Naive thymus-derived CD8-positive, alpha-beta T cell (primary cell): Measurements from ENCODE around the gene KIF3B. TPM values are rescaled to one million over a fixed set of nuclear protein-coding genes. Genes with fewer than 3 reads are reported as not detected.
A peak's percentile ranks its signal among the peaks of the same experiment; 100 is the strongest.
"Not testable (repeated sequence)": the region's sequence is repeated elsewhere in the genome, so short reads cannot be mapped to it uniquely, and the experiment has no call there.

ENCODE experiments used
- ATAC-seq, 2 donors: fragments of 150-1000 bp; cut with Tn5 transposase in 1 of 2; sonication (Bioruptor Pico), chemical (Tn5 transposase) in 1 of 2; 1 replicate in 1 of 2; 2 replicates in 1 of 2; pipeline ENCODE4 v1.10.0; 2021; ENCODE audit warnings: mild to moderate bottlenecking in 2 of 2, moderate library complexity in 2 of 2
- POLR2A ChIA-PET: fragments of 350-600 bp; sonication (Branson Sonifier 250); formaldehyde crosslinking; loops from one replicate; lab custom pipeline; 2021; ENCODE audit warnings: antibody characterized with exemption; lab: Charles Lee
- DNase-seq, 10 donors: peaks; one replicate each; pipeline versions ENCODE4 v3.0.0 to v3.0.0-alpha.2; 2020 to 2022
- H3K27ac Mint-ChIP-seq, 10 donors: one replicate each; pipeline ENCODE4 v1.8.0; 2020 to 2022; ENCODE audit warnings: mild to moderate bottlenecking in 10 of 10, mixed read lengths in 10 of 10, moderate library complexity in 4 of 10, inconsistent platforms in 1 of 10
- H3K27me3 Mint-ChIP-seq, 5 donors: one replicate each; pipeline ENCODE4 v1.8.0; 2021 to 2022; ENCODE audit warnings: mixed read lengths in 5 of 5
- H3K36me3 Mint-ChIP-seq, 3 donors: one replicate each; pipeline ENCODE4 v1.8.0; 2020 to 2022; ENCODE audit warnings: mixed read lengths in 3 of 3, mild to moderate bottlenecking in 2 of 3, inconsistent platforms in 1 of 3
- H3K4me1 Mint-ChIP-seq, 4 donors: one replicate each; pipeline ENCODE4 v1.8.0; 2021 to 2022; ENCODE audit warnings: mixed read lengths in 4 of 4
- H3K4me3 Mint-ChIP-seq, 10 donors: one replicate each; pipeline ENCODE4 v1.8.0; 2020 to 2022; ENCODE audit warnings: mild to moderate bottlenecking in 10 of 10, mixed read lengths in 10 of 10, moderate library complexity in 6 of 10, inconsistent platforms in 1 of 10
- H3K9me3 Mint-ChIP-seq, 9 donors: one replicate each; pipeline ENCODE4 v1.8.0; 2020 to 2022; ENCODE audit warnings: mixed read lengths in 9 of 9, mild to moderate bottlenecking in 3 of 9, inconsistent platforms in 1 of 9, moderate library complexity in 1 of 9
- polyA plus RNA-seq, 3 donors: library from polyadenylated mRNA; unstranded; fragments of 300-500 nt; fragmentation: Illumina TruSeq; gene quantifications; one replicate each; pipeline ENCODE4 v1.2.3, GENCODE V29; 2021
- total RNA-seq, 8 experiments: library from RNA in 2 of 8; stranded (reverse) in 2 of 8; gene quantifications; one replicate each; pipeline ENCODE4 v1.2.3 and lab custom pipeline; 2021 to 2026

KIF3B gene
- total and polyA plus RNA-seq, 5 experiments from 2014 or later = 2.2 to 11.4 (median 3.2) TPM

GRCh38 chr20:32287231-32287638 is 9.8 kb downstream of the KIF3B start:
- H3K4me1 Mint-ChIP-seq = peaks cover 11 to 57% (median 37%) of the 10 kb centered on the region in 4 donors
- peak overlapping the region in 2 of 10 donors; percentile 50 to 82 for H3K27ac Mint-ChIP-seq
- H3K9me3 Mint-ChIP-seq = no peaks in the 10 kb centered on the region
- POLR2A ChIA-PET = no interaction called here
- H3K27me3 Mint-ChIP-seq = no peaks in the 10 kb centered on the region
- DNase-seq (no peak), ATAC-seq (no peak)
- H3K4me3 Mint-ChIP-seq = no peak overlapping the region
- peaks cover 0 to 5% (median 3%) of the 10 kb centered on the region in 3 donors for H3K36me3 Mint-ChIP-seq

- POLR2A ChIA-PET = interaction anchor here (0.6 kb wide), 1 partner anchor 31 kb away, joined by 4 read pairs; no protein-coding TSS in a partner anchor
- H3K27ac Mint-ChIP-seq = peak overlapping the region in 2 of 10 donors; percentile 62 to 65
Observed at GRCh38 chr20:32288225-32288849, 10.9 kb downstream of the KIF3B start.

DNA sequence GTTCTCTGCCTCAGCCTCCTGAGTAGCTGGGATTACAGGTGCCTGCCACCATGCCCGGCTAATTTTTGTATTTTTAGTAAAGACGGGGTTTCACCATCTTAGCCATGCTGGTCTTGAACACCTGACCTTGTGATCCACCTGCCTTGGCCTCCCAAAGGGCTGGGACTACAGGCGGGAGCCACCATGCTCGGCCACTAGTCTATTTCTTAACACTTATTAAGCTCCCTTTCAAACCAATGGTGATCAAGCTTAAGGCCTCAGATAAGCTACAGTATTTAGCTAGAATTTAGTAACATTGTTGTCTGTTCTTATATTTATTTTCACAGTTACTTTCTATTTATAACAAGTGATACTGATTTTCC is 11.8 kb downstream of the KIF3B start:
- not testable (repeated sequence) for H3K27ac Mint-ChIP-seq, ATAC-seq, H3K27me3 Mint-ChIP-seq, H3K36me3 Mint-ChIP-seq, H3K4me3 Mint-ChIP-seq, DNase-seq, H3K9me3 Mint-ChIP-seq
- POLR2A ChIA-PET = interaction anchor here (1.7 kb wide), 1 partner anchor 13 kb away, joined by 3 read pairs; no protein-coding TSS in a partner anchor
- peaks cover 11 to 53% (median 35%) of the 10 kb centered on the region in 4 donors for H3K4me1 Mint-ChIP-seq

More at GRCh38 chr20:32288225-32288849, 10.9 kb downstream of the KIF3B start:
- Mint-ChIP-seq H3K27me3 (no peaks in the 10 kb centered on the region), H3K36me3 (peaks cover 0 to 5% (median 5%) of the 10 kb centered on the region in 3 donors), H3K4me1 (peaks cover 11 to 53% (median 38%) of the 10 kb centered on the region in 4 donors), H3K4me3 (no peak overlapping the region), H3K9me3 (no peaks in the 10 kb centered on the region)
- ATAC-seq (no peak), DNase-seq (no peak)

- no peak for DNase-seq
- POLR2A ChIA-PET = interaction anchor here (1.7 kb wide), 1 partner anchor 13 kb away, joined by 3 read pairs; no protein-coding TSS in a partner anchor
- Mint-ChIP-seq H3K4me3 (no peak overlapping the region), H3K27ac (peak overlapping the region in 2 of 10 donors; percentile 10 to 28), H3K9me3 (no peaks in the 10 kb centered on the region), H3K36me3 (peaks cover 0 to 5% (median 5%) of the 10 kb centered on the region in 3 donors), H3K27me3 (no peaks in the 10 kb centered on the region), H3K4me1 (peaks cover 10 to 49% (median 30%) of the 10 kb centered on the region in 4 donors)
- no peak for ATAC-seq
Observed at GRCh38 chr20:32289661-32290431, 12.4 kb downstream of the KIF3B start.

- Mint-ChIP-seq H3K4me1 (peaks cover 3 to 36% (median 18%) of the 10 kb centered on the region in 4 donors), H3K27me3 (no peaks in the 10 kb centered on the region), H3K9me3 (no peaks in the 10 kb centered on the region), H3K36me3 (peaks cover 0 to 5% (median 3%) of the 10 kb centered on the region in 3 donors), H3K27ac (peak overlapping the region in 1 of 10 donors; percentile 2), H3K4me3 (no peak overlapping the region)
- ATAC-seq = no peak
- no peak for DNase-seq
- POLR2A ChIA-PET = no interaction called here
Observed at GRCh38 chr20:32291166-32291565, 13.7 kb downstream of the KIF3B start.

DNA sequence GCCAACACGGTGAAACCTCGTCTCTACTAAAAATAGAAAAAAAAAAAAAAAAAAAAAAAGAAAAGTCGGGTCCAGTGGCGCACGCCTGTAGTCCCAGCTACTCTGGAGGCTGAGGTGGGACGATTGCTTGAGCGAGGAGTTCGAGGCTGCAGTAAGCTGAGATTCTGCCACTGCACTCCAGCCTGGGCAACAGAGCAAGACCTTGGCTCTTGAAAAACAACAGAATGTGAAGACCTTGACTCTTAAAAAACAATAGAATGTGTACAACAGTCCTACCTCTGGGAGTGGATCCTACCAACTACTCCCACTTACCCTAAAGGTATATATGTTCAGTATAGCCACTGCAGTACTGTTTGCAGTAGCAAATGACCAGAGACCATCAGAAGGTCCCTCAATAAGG is 15.1 kb downstream of the KIF3B start:
- POLR2A ChIA-PET = no interaction called here
- ATAC-seq (no peak), DNase-seq (no peak)
- H3K36me3 Mint-ChIP-seq = peaks cover 0 to 5% (median 5%) of the 10 kb centered on the region in 3 donors
- H3K9me3 Mint-ChIP-seq = no peaks in the 10 kb centered on the region
- H3K27me3 Mint-ChIP-seq = no peaks in the 10 kb centered on the region
- H3K27ac Mint-ChIP-seq = no peak overlapping the region
- no peak overlapping the region for H3K4me3 Mint-ChIP-seq
- H3K4me1 Mint-ChIP-seq = peaks cover 9 to 30% (median 21%) of the 10 kb centered on the region in 4 donors

DNA sequence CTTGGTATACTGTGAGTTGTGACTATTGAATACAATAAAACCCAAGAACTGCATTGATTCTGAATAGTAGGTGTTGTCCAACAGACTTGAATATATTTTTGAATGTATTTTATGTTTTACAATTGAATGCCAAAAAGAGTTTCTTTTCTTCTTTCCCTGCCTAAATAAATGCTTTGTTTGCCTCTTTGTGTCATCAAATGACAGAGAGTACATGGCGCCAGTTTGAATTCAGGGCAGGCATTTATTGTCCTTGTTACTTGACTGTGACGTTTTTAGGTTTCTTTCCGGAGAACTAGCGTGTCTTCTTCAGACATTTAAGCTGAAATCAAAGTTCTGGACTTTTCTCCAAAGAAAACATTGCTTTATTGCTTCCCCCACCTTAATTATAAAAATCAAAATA is 16.6 kb downstream of the KIF3B start:
- H3K4me1 Mint-ChIP-seq = peaks cover 9 to 30% (median 25%) of the 10 kb centered on the region in 4 donors
- no peak for ATAC-seq
- POLR2A ChIA-PET = no interaction called here
- no peak overlapping the region for H3K27ac Mint-ChIP-seq
- peaks cover 0 to 2% (median 2%) of the 10 kb centered on the region in 3 donors for H3K36me3 Mint-ChIP-seq
- H3K4me3 Mint-ChIP-seq = no peak overlapping the region
- no peaks in the 10 kb centered on the region for H3K27me3 Mint-ChIP-seq
- H3K9me3 Mint-ChIP-seq = no peaks in the 10 kb centered on the region
- no peak for DNase-seq

GRCh38 chr20:32296412-32296811 is 19.0 kb downstream of the KIF3B start:
- POLR2A ChIA-PET = no interaction called here
- Mint-ChIP-seq H3K27ac (no peak overlapping the region), H3K9me3 (no peaks in the 10 kb centered on the region), H3K36me3 (peaks cover 0 to 8% (median 6%) of the 10 kb centered on the region in 3 donors), H3K4me1 (peaks cover 10 to 27% (median 24%) of the 10 kb centered on the region in 4 donors), H3K4me3 (no peak overlapping the region), H3K27me3 (no peaks in the 10 kb centered on the region)
- no peak for DNase-seq
- no peak for ATAC-seq

DNA sequence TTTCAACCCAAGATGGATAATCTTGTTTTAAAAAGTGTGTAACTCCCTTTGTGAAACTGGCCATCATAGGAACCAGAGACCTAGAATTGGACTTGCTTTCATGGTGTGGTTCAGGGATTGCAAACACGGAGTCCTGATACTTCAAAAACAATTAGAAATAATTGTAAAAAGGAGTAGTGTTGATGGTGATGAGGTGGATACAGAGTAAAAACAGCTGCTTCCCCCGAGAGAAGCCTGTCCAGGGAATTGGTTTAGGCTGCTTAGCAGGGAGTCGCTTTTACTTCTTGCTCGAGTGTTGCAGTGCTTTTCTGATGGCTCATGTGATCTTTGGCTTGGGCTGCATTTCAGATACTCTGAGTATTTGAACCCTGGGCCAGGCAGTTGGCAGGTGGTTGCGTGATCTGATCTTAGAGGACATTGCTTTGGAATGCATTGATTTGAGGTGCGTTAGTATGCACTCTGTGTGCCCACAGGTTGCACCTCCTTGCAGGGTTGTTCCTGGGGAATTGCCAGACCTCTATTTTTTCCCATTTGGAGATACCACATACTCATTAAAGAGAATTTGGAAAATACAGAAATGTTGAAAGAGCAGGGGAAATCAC is 19.5 kb downstream of the KIF3B start:
- DNase-seq (no peak), ATAC-seq (no peak)
- H3K27ac Mint-ChIP-seq = no peak overlapping the region
- H3K27me3 Mint-ChIP-seq = no peaks in the 10 kb centered on the region
- POLR2A ChIA-PET = no interaction called here
- no peak overlapping the region for H3K4me3 Mint-ChIP-seq
- peaks cover 0 to 8% (median 6%) of the 10 kb centered on the region in 3 donors for H3K36me3 Mint-ChIP-seq
- H3K4me1 Mint-ChIP-seq = peaks cover 10 to 32% (median 25%) of the 10 kb centered on the region in 4 donors
- no peaks in the 10 kb centered on the region for H3K9me3 Mint-ChIP-seq

GRCh38 chr20:32297439-32297838 is 20.0 kb downstream of the KIF3B start:
- H3K27me3 Mint-ChIP-seq = no peaks in the 10 kb centered on the region
- peaks cover 0 to 9% (median 6%) of the 10 kb centered on the region in 3 donors for H3K36me3 Mint-ChIP-seq
- no peak overlapping the region for H3K4me3 Mint-ChIP-seq
- peaks cover 12 to 33% (median 24%) of the 10 kb centered on the region in 4 donors for H3K4me1 Mint-ChIP-seq
- ATAC-seq (no peak), DNase-seq (no peak)
- POLR2A ChIA-PET = no interaction called here
- no peaks in the 10 kb centered on the region for H3K9me3 Mint-ChIP-seq
- peak overlapping the region in 1 of 10 donors; percentile 24 for H3K27ac Mint-ChIP-seq

DNA sequence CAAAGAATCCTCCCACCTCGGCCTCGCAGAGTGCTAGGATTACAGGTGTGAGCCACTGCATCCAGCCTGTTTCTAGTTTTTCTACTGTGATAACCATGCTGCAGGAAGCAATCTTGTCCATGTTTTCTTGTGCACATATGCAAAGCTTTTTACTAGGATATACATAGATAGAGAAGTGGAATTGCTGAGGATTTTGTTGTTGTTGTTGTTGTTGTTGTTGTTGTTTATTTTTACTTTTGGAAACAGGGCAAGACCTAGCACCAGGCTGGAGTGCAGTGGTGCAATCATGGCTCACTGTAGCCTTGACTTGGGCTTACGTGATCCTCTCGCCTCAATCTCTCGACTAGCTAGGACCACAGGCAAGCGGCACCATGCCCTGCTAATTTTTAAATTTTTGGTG is 23.2 kb downstream of the KIF3B start:
- H3K36me3 Mint-ChIP-seq = peaks cover 0 to 16% (median 4%) of the 10 kb centered on the region in 3 donors
- POLR2A ChIA-PET = no interaction called here
- H3K4me3 Mint-ChIP-seq = no peak overlapping the region
- peaks cover 11 to 23% (median 16%) of the 10 kb centered on the region in 4 donors for H3K4me1 Mint-ChIP-seq
- no peaks in the 10 kb centered on the region for H3K27me3 Mint-ChIP-seq
- ATAC-seq (no peak), DNase-seq (no peak)
- no peaks in the 10 kb centered on the region for H3K9me3 Mint-ChIP-seq
- peak overlapping the region in 3 of 10 donors; percentile 12 to 55 (median 20) for H3K27ac Mint-ChIP-seq

- no peak for DNase-seq
Observed at GRCh38 chr20:32301719-32302506, 24.5 kb downstream of the KIF3B start.

More at GRCh38 chr20:32301719-32302506, 24.5 kb downstream of the KIF3B start:
- Mint-ChIP-seq H3K4me1 (peaks cover 7 to 17% (median 15%) of the 10 kb centered on the region in 4 donors), H3K9me3 (no peaks in the 10 kb centered on the region), H3K4me3 (no peak overlapping the region), H3K36me3 (peaks cover 0 to 16% (median 4%) of the 10 kb centered on the region in 3 donors), H3K27ac (no peak overlapping the region), H3K27me3 (no peaks in the 10 kb centered on the region)
- POLR2A ChIA-PET = interaction anchor here (0.8 kb wide), 1 partner anchor 18 kb away, joined by 3 read pairs; no protein-coding TSS in a partner anchor
- no peak for ATAC-seq
